ENCODE results near the gene GNG3.
"Not testable (repeated sequence)": the region's sequence is repeated elsewhere in the genome, so short reads cannot be mapped to it uniquely, and the experiment has no call there.

The GNG3 gene

GRCh38 chr11:62724171-62724570 is 16.7 kb downstream of the GNG3 start:
- DNase-seq, result no peak

DNA sequence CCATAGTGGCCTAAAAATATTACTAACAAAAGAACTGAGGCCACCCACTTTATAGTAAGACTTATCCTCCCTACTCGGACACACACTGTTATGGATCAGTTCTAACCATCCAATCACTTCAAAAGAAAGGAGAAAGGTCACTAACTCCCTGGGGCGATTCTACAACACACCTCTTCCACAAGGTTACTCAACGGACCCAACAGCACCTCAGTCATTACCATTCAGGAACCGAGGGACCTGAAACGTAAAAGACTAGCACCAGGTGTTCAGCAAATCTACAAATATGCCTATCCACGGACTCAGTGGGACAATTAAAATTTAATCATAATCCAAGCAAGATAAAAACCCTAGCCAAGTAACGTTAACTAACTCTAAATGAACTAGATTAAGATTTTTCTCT is 18.2 kb downstream of the GNG3 start:
- no peak for DNase-seq

DNA sequence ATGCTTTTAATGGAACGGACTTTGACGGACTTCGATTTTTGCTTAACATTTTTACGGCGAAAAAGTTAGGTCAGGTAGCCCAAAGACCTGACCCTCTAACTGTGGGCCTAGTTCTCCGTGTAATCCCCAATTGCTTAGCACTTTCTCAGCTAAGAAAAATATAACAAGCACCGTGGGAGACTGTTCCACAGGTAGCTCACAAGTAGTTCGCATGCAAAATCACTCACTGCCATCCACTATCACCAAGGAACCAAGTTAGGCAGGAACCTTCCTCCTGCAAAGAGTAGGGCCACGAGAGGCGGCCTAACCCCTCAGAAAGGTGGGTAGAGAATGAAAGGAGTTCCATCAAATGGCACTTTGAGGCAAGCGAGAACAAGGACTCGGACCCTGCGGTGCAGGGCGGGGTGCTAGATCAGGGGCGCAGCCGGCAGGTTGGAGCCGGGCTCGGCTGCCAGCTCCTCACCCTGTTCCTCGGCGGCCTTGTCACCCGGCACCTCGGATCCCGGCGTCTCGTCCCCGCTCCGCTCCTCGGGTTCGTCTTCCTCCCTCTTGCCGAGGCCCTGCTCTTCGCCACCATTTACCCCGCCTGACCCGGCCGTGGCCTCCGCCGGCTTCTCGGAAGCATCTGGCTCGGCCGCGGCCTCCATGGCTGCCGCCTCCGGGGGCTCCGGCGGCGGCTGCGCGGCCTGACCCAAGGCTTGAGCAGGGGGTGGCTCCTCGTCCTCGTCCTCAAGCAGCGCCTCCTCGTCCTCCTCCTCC is 18.9 kb downstream of the GNG3 start:
- no peak for DNase-seq

- DNase-seq, result no peak
Observed at GRCh38 chr11:62726915-62727164, 19.4 kb downstream of the GNG3 start.

DNA sequence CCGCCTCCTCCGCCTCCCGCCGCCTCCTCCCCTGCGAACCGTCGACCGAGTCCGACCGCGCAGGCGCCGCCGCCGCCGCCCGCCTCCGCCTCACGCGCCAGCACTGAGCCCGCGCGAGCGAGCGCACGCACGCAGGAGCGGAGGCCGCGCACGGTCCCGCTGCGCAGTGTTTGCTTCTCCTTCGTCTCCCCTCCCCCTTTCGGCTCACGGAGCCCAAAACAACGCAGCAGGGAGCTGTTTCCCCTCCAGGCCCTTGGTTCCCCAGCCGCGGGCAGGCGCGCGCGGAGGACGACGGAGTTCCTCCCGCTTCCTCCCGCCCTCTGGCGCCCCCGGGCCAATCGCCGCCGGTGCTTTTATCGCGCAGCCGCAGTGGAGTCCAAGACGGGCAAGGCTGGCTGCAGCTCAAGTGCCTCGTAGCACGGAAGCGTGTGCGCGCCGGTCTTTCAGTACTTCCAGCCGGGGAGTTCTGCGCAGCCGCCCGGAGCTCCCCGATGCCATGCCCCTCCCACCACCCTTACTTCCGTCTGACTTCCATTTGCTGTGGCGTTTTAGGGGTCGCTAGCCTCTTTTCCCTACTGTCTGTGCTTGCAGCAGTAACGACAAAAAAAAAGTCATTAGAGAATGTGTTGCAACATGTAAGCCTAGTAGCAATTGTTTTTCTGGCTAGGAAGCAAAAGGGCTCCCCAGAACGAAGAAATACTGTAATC is 19.8 kb downstream of the GNG3 start, which contains the start of gene HNRNPUL2:
TSS of gene HNRNPUL2 (minus strand) at position 293 of the 707 bp plus-strand sequence. CDS start 301 bp downstream, outside the sequence.
- DNase-seq, result peak; percentile 98

DNA sequence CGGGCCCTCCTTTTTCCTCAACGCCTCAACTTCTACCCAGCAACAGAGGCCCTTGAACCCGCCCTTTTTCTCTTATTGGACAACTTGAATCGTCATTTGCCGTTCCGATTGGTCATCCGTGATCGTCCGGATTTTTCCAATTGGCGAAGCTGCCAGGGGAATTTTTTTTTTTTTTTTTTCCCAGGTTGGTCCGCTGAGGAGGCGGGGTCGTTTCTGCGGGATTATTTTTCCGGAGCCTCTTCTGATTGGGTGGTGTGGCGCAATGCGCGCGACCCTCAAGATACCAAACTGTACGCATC is 20.3 kb downstream of the GNG3 start:
- peak; percentile 82 for DNase-seq

DNA sequence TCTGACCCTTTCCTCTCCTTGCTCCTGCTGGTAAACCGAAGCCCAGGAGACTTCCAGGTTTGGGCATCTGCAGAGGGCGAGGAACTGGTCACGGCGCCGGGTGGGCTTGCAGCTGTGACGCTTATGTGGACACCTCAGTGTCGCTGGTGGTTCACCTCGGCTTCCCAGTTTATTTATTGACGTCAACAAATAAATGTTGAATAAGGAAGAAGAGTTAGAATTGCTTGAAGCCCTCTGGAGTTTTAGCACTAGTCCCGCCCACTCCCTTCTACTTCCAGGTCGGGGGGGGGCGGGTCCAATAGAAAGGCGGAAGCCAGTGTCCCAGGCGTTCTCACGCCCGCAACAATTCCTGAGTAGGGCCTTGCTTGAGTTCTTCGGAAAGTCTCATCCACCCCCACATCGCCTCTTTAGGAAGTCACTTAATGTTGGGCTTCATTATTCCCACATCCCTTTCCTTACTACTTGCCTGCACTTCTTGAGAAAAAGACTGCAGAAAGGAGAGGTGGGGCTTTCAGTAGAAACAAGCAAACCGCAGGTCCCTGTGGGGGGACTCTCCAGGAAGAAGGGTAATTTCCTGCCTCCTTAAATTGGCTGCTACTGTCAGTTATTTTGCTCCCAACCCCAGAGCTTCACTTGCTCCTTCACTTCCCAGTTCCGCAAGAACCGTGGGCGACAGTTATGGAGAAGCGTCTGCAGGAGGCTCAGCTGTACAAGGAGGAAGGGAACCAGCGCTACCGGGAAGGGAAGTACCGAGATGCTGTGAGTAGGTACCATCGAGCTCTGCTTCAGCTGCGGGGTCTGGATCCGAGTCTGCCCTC is 20.9 kb downstream of the GNG3 start, which contains the start of gene TTC9C:
TSS of gene TTC9C (plus strand) at position 316 of the 818 bp plus-strand sequence. CDS start at position 679, 363 bp downstream.
- DNase-seq, result peak; percentile 82

GRCh38 chr11:62730076-62730475 is 22.6 kb downstream of the GNG3 start:
- not testable (repeated sequence) for DNase-seq

GRCh38 chr11:62732830-62733229 is 25.4 kb downstream of the GNG3 start:
- no peak for DNase-seq

DNA sequence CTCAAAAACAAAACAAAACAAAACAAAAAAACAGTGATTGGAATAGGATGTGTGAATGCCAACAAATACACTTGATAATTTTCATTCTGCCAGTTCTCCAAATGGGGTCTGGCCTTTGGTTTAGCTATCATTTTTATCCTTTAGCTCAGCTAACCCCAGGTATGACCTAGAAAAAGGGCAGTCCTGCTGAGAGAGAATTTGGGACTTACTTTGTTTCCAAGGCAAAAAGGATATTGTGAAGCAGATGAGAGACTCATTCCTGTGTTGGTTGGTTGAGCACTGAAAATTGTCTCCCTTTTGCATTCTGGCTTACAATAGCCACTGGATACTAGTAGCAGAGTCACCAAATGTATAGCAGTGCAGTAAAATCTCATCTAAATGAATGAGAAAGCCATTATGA is 29.7 kb downstream of the GNG3 start:
- DNase-seq, result no peak

- no peak for DNase-seq
Observed at GRCh38 chr11:62747475-62748160, 40.1 kb downstream of the GNG3 start.

DNA sequence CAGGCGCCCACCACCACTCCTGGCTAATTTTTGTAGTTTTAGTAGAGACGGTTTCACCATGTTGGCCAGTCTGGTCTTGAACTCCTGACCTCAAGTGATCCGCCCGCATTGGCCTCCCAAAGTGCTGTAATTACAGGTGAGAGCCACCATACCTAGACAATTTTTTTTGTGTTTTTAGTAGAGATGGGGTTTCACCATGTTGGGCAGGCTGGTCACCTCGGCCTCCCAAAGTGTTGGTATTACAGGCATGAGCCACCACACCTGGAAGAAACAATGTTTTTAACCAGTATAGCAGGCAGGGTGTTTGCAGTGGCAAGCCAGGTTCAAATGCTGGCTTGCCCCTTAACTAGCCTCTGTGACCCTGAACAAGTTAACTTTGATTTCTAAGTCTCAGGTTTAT is 42.5 kb downstream of the GNG3 start:
- DNase-seq, result not testable (repeated sequence)

- no peak for DNase-seq
Observed at GRCh38 chr11:62752177-62752785, 44.8 kb downstream of the GNG3 start.

DNA sequence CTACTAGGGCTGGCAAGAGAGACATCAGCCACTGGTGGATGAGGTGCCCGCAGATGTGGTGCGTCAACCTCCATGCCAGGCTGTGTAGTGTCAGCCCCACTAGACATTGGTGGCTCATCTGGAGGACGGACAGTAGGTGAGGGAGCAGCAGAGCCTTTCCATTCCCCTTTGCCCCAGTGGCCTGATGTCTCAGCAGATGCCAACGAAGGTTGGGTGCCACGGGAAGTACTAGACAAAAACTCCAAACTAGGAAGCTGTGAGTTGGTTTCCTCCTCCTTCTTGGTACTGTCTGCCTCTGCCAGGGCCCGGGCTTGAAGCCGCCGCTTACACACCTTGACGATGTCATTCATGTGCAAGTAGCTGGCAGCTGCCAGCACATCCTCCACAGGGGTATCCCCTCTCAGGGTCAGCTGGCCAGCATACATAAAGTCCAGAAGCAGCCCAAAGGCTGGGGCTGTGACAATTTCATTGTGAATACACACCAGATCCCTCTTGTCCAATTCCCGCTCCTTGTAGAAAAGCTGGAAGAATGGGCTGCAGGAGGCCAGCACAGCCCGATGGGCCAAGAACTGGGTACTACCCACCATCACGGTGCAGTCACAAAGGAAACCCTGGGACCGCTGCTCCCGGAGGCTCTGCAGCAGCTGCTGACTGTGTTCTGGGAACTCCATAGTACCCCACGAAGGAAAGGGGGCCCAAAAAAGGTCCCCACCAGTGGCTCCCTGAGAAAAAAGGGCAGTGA is 45.7 kb downstream of the GNG3 start:
- no peak for DNase-seq

DNA sequence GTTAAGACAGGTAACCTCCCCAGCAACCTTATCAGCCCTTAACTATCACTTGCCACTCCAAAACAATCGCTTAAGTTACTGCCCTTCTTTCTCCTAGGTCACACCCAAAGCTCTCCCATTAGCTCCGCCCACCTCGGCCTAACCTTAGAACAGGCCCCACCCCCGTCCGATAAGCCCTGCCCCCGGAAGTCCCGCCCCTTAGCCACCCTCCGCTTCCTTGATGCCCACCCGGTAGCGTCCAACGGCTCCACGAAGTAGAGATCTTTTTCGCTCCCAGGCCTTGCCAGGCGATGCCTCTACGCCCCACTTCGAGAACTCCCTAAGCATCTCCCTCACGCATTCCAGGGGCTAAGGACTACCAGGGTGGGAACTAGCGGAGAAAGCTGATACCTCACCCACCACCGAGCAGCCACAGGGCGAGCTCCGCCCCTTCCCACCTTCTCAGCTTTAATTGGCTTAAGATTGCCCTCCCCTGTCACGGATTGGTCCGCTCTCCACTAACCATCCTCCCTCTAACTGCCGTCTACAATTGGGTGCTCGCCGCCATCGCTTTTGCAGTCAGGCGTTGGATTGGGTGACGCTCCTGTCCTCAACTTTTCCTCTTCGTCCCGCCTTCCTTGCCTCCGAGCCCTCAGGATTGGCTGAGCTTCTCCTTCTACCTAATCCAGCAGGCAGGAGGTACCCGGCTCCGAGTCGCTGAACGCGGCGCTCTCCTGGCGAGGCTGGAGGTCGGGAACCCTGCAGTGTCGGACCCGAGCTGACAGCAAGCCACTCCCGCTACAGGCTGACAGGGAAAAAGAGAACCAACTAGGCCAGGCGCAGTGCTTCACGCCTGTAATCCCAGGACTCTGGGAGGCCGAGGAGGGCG is 46.5 kb downstream of the GNG3 start, which contains the start of gene ZBTB3:
TSS of gene ZBTB3 (minus strand) at position 425 of the 868 bp plus-strand sequence. CDS start 496 bp downstream, outside the sequence.
- DNase-seq, result peak; percentile 97

DNA sequence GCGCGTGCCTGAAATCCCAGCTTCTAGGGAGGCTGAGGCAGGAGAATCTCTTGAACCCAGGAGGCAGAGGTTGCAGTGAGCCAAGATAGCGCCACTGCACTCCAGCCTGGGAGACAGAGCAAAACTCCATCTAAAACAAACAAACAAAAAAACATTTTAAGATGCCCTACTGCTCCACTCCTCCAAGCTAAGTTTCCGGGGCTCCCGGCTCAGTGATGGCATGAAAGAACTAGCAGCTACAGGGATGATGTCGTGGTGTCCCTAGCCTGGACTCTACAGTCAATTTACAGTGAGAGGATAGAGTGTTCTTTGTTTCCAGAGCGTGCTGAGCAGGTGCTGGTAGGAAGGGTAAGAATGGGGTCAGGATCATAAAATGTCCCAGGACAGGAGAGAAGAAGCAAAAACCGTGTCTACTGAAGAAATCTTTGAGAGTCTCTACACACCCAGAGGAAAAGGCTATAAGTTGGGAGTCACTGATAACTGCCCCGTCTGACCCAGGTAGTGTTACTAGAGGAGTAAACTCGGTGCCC is 47.7 kb downstream of the GNG3 start:
- no peak for DNase-seq

DNA sequence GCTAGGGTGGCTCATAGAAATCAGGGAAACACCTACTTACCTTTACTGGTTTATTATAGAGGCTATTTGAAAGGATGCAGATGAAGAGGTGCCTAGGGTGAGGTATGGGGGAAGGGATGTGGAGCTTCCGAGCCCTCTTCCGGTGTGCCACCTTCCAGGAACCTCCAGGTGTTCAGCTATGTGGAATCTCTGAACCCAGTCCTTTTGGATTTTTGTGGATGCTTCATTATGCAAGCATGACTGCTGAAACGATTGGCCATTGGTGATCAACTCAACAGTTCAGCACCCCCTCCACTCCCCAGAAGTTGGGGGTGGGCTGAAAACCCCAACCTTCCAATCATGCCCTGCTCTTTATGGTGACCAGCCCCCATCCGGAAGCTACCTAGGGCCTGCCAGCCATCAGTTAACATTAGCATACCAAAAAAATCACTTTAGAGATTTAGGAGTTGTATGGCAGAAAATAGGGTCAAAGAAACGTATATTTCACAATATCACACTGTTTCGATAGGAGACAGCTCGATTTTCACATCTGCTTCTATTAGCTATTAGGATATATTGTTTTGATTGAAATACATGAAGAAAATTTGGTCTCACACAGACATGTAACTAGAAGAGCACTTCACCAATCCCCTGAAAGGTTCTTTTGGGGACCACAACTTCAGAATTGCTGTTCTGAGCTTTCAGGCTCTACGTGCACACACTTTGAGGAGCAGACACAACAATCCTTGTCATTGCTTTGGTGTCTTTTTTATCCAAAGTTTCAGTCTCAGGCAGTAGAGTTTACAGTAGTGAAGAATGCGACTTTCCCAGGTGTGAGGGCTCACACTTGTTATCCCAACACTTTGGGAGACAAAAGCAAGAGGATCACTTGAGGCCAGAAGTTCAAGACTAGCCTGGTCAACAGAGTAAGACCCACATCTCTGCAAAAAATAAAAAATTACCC is 50.6 kb downstream of the GNG3 start:
- no peak for DNase-seq
